Measurements from ENCODE around the gene CERCAM.

GRCh38 chr9:128374221-128374675 lies 46.4 kb upstream of the CERCAM start:
- TF ChIP-seq CTCF (IDR thresholded peaks at IDR 0.05) (no peak), POLR2A (IDR thresholded peaks at IDR 0.05) (no peak), EP300 (IDR thresholded peaks at IDR 0.05; ENCODE audit: low read depth) (no peak)
